ENCODE measurements around the gene RERE. TPM values are rescaled to one million over a fixed set of nuclear protein-coding genes. Genes with fewer than 3 reads are reported as not detected.

The RERE gene
- total RNA-seq, 1 experiment from 2014 or later = 10.3 TPM

- no peak for DNase-seq (ENCODE audit: low read depth)
Observed at GRCh38 chr1:8408151-8408839, 409.1 kb downstream of the RERE start.

- DNase-seq (ENCODE audit: low read depth) = no peak
Observed at GRCh38 chr1:8407652-8408051, 409.8 kb downstream of the RERE start.

GRCh38 chr1:8406960-8407359, 410.5 kb downstream of the RERE start:
- DNase-seq (ENCODE audit: low read depth) = no peak

GRCh38 chr1:8406011-8406410, 411.4 kb downstream of the RERE start:
- DNase-seq (ENCODE audit: low read depth) = no peak

GRCh38 chr1:8404460-8405370, 412.7 kb downstream of the RERE start:
- no peak for DNase-seq (ENCODE audit: low read depth)

GRCh38 chr1:8402109-8402710, 415.2 kb downstream of the RERE start:
- DNase-seq (ENCODE audit: low read depth) = no peak

GRCh38 chr1:8398677-8399076, 418.8 kb downstream of the RERE start:
- DNase-seq (ENCODE audit: low read depth) = no peak

GRCh38 chr1:8398086-8398485, 419.4 kb downstream of the RERE start:
- DNase-seq (ENCODE audit: low read depth) = no peak

- peak; percentile 32 for DNase-seq (ENCODE audit: low read depth)
Observed at GRCh38 chr1:8397511-8397910, 419.9 kb downstream of the RERE start.

GRCh38 chr1:8396786-8397406, 420.5 kb downstream of the RERE start:
- peak; percentile 94 for DNase-seq (ENCODE audit: low read depth)

- DNase-seq (ENCODE audit: low read depth) = no peak
Observed at GRCh38 chr1:8396083-8396785, 421.2 kb downstream of the RERE start.

GRCh38 chr1:8395433-8395866, 422.0 kb downstream of the RERE start:
- no peak for DNase-seq (ENCODE audit: low read depth)

- DNase-seq (ENCODE audit: low read depth) = peak; percentile 66
Observed at GRCh38 chr1:8394456-8395321, 422.8 kb downstream of the RERE start.

GRCh38 chr1:8392522-8392921, 424.9 kb downstream of the RERE start:
- no peak for DNase-seq (ENCODE audit: low read depth)

- DNase-seq (ENCODE audit: low read depth) = no peak
Observed at GRCh38 chr1:8390707-8391106, 426.7 kb downstream of the RERE start.

GRCh38 chr1:8389958-8390535, 427.4 kb downstream of the RERE start:
- no peak for DNase-seq (ENCODE audit: low read depth)

- no peak for DNase-seq (ENCODE audit: low read depth)
Observed at GRCh38 chr1:8388732-8389562, 428.5 kb downstream of the RERE start.

- no peak for DNase-seq (ENCODE audit: low read depth)
Observed at GRCh38 chr1:8386247-8386646, 431.2 kb downstream of the RERE start.

GRCh38 chr1:8384577-8384976, 432.9 kb downstream of the RERE start:
- DNase-seq (ENCODE audit: low read depth) = peak; percentile 20

Data from RPMI7951 (cell line).